ENCODE measurements around the gene KIR2DL3.
"Not testable (repeated sequence)": the region's sequence is repeated elsewhere in the genome, so short reads cannot be mapped to it uniquely, and the experiment has no call there.

The KIR2DL3 gene

GRCh38 chr19:54769646-54770045, 31.3 kb downstream of the KIR2DL3 start, which contains the start of gene KIR2DL1:
Gene KIR2DL1, plus strand, starts transcription at chr19:54769793. Its CDS starts 58 bp downstream, at chr19:54769851.
- not testable (repeated sequence) for TF ChIP-seq NFIC, CEBPB, USF1 (IDR thresholded peaks at IDR 0.05)

DNA sequence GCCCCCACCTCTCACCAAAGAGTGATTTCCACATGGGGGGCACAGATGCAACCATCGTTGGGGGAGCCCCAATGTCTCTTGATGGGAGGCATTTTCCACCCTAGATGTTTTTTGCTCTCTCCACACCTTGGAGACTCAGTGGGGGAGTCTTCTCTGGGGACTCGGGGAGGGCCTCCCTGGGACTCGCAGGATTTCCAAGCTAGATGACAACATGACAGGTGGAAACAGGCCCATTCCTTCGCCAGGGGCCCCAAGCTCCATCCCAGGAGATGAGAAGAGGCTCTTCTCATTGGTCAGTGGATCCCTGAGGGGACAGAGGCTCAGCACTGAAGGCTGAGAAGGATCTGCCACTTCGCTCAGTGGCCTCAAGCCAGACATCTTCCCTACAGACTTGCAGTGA, 52.4 kb downstream of the KIR2DL3 start:
- no peak for TF ChIP-seq ZBTB7A (IDR thresholded peaks at IDR 0.05; ENCODE audit: low read depth)
- TF ChIP-seq TAF1 (IDR thresholded peaks at IDR 0.05; ENCODE audit: low read depth) = no peak
- TF ChIP-seq USF1 (IDR thresholded peaks at IDR 0.05) = no peak
- no peak for TF ChIP-seq NFIC (IDR thresholded peaks at IDR 0.05)
- TF ChIP-seq TCF12 (IDR thresholded peaks at IDR 0.05; ENCODE audit: low read depth) = no peak
- TF ChIP-seq TEAD4 (IDR thresholded peaks at IDR 0.05) = no peak
- no peak for TF ChIP-seq EGR1 (IDR thresholded peaks at IDR 0.05)

DNA sequence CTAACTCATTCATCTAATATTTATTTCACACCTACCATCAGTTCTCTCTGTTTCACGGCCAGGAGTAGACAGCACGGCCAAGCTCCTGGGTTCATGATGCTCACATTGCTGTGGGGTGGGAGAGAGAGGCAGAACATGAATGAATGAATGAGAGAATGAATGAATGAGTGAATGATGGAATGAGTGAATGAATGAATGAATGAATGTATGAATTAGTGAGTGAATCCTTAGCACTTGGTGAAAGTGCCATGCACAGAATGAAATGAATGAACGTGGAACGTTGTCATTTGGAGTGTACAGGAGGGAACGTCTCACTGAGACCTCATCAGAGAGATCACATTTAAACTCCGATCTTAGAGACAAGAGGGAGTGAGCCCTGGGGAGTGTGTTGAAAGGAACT, 53.2 kb downstream of the KIR2DL3 start:
- no peak for TF ChIP-seq CEBPB (IDR thresholded peaks at IDR 0.05)
- no peak for TF ChIP-seq NFIC (IDR thresholded peaks at IDR 0.05)
- TF ChIP-seq CREB1 (IDR thresholded peaks at IDR 0.05; ENCODE audit: low read depth) = no peak
- TF ChIP-seq USF1 (IDR thresholded peaks at IDR 0.05) = no peak
- no peak for TF ChIP-seq ZBTB7A (IDR thresholded peaks at IDR 0.05; ENCODE audit: low read depth)
- TF ChIP-seq TCF12 (IDR thresholded peaks at IDR 0.05; ENCODE audit: low read depth) = no peak
- no peak for TF ChIP-seq RAD21 (IDR thresholded peaks at IDR 0.05; ENCODE audit: low read depth)
- TF ChIP-seq TEAD4 (IDR thresholded peaks at IDR 0.05) = no peak
- no peak for TF ChIP-seq EGR1 (IDR thresholded peaks at IDR 0.05)
- TF ChIP-seq, protein P1, sequence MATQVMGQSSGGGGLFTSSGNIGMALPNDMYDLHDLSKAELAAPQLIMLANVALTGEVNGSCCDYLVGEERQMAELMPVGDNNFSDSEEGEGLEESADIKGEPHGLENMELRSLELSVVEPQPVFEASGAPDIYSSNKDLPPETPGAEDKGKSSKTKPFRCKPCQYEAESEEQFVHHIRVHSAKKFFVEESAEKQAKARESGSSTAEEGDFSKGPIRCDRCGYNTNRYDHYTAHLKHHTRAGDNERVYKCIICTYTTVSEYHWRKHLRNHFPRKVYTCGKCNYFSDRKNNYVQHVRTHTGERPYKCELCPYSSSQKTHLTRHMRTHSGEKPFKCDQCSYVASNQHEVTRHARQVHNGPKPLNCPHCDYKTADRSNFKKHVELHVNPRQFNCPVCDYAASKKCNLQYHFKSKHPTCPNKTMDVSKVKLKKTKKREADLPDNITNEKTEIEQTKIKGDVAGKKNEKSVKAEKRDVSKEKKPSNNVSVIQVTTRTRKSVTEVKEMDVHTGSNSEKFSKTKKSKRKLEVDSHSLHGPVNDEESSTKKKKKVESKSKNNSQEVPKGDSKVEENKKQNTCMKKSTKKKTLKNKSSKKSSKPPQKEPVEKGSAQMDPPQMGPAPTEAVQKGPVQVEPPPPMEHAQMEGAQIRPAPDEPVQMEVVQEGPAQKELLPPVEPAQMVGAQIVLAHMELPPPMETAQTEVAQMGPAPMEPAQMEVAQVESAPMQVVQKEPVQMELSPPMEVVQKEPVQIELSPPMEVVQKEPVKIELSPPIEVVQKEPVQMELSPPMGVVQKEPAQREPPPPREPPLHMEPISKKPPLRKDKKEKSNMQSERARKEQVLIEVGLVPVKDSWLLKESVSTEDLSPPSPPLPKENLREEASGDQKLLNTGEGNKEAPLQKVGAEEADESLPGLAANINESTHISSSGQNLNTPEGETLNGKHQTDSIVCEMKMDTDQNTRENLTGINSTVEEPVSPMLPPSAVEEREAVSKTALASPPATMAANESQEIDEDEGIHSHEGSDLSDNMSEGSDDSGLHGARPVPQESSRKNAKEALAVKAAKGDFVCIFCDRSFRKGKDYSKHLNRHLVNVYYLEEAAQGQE (IDR thresholded peaks at IDR 0.05; ENCODE audit: low read depth) = no peak
- TF ChIP-seq TAF1 (IDR thresholded peaks at IDR 0.05; ENCODE audit: low read depth) = no peak
- no peak for TF ChIP-seq EP300 (IDR thresholded peaks at IDR 0.05; ENCODE audit: borderline replicate concordance)
- TF ChIP-seq FOXM1 (IDR thresholded peaks at IDR 0.05; ENCODE audit: borderline replicate concordance, low read depth) = no peak
- TF ChIP-seq YY1 (IDR thresholded peaks at IDR 0.05; ENCODE audit: low read depth) = no peak

GRCh38 chr19:54792814-54793213, 54.5 kb downstream of the KIR2DL3 start:
- TF ChIP-seq USF1 (IDR thresholded peaks at IDR 0.05) (no peak), EGR1 (IDR thresholded peaks at IDR 0.05) (no peak), NFIC (IDR thresholded peaks at IDR 0.05) (no peak), TCF12 (IDR thresholded peaks at IDR 0.05; ENCODE audit: low read depth) (no peak), TEAD4 (IDR thresholded peaks at IDR 0.05) (no peak), TAF1 (IDR thresholded peaks at IDR 0.05; ENCODE audit: low read depth) (no peak), YY1 (IDR thresholded peaks at IDR 0.05; ENCODE audit: low read depth) (no peak), RAD21 (IDR thresholded peaks at IDR 0.05; ENCODE audit: low read depth) (no peak), ZBTB7A (IDR thresholded peaks at IDR 0.05; ENCODE audit: low read depth) (no peak), MAX (IDR thresholded peaks at IDR 0.05) (no peak), FOXM1 (IDR thresholded peaks at IDR 0.05; ENCODE audit: borderline replicate concordance, low read depth) (no peak), CEBPB (IDR thresholded peaks at IDR 0.05) (no peak), EP300 (IDR thresholded peaks at IDR 0.05; ENCODE audit: borderline replicate concordance) (no peak), CREB1 (IDR thresholded peaks at IDR 0.05; ENCODE audit: low read depth) (no peak)
- TF ChIP-seq, protein P1 (IDR thresholded peaks at IDR 0.05; ENCODE audit: low read depth) = no peak

DNA sequence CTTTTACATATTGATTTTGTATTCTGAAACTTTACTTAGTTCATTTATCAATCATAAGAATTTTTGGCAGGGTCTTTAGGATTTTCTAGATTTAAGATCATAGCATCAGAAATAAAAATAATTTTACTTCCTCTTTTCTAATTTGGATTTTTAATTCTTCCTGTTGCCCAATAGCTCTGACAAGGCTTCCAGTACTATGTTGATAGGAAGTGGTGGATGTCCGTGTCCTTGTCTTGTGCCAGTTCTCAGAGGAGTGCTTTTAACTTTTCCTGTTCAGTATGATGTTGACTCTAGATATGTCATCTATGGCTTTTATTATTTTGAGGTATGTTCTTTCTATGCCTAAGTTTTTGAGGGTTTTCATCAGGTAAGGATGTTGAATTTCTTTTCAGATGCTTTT, 57.4 kb downstream of the KIR2DL3 start:
- TF ChIP-seq YY1 (IDR thresholded peaks at IDR 0.05; ENCODE audit: low read depth) = no peak
- TF ChIP-seq RAD21 (IDR thresholded peaks at IDR 0.05; ENCODE audit: low read depth) = no peak
- TF ChIP-seq TAF1 (IDR thresholded peaks at IDR 0.05; ENCODE audit: low read depth) = no peak
- TF ChIP-seq EGR1 (IDR thresholded peaks at IDR 0.05) = no peak
- TF ChIP-seq USF1 (IDR thresholded peaks at IDR 0.05) = no peak
- no peak for TF ChIP-seq MAX (IDR thresholded peaks at IDR 0.05)
- TF ChIP-seq CEBPB (IDR thresholded peaks at IDR 0.05) = no peak
- TF ChIP-seq FOXM1 (IDR thresholded peaks at IDR 0.05; ENCODE audit: borderline replicate concordance, low read depth) = no peak
- TF ChIP-seq CREB1 (IDR thresholded peaks at IDR 0.05; ENCODE audit: low read depth) = no peak
- TF ChIP-seq TEAD4 (IDR thresholded peaks at IDR 0.05) = no peak
- TF ChIP-seq NFIC (IDR thresholded peaks at IDR 0.05) = no peak

Data from Ishikawa (cell line).